Right kidney (tissue), 1 donor: Measurements from ENCODE around the gene SMYD3.
"Not testable (repeated sequence)": the region's sequence is repeated elsewhere in the genome, so short reads cannot be mapped to it uniquely, and the experiment has no call there.

Experiments
- DNase-seq: peaks from one replicate; pipeline ENCODE4 v3.0.0-alpha.2; 2016

SMYD3 gene

GRCh38 chr1:245986404-245987218 is 520.5 kb downstream of the SMYD3 start:
- no peak for DNase-seq

GRCh38 chr1:245984390-245985155 is 522.5 kb downstream of the SMYD3 start:
- DNase-seq: no peak

- no peak for DNase-seq
These were observed 523.6 kb downstream of the SMYD3 start for GRCh38 chr1:245983294-245983967.

- DNase-seq: no peak
These were observed 527.5 kb downstream of the SMYD3 start for GRCh38 chr1:245979589-245979988.

GRCh38 chr1:245978915-245979314 is 528.2 kb downstream of the SMYD3 start:
- DNase-seq: no peak

- no peak for DNase-seq
These were observed 534.6 kb downstream of the SMYD3 start for GRCh38 chr1:245972476-245972875.

GRCh38 chr1:245971711-245972085 is 535.4 kb downstream of the SMYD3 start:
- no peak for DNase-seq

- DNase-seq: not testable (repeated sequence)
These were observed 535.9 kb downstream of the SMYD3 start for GRCh38 chr1:245971076-245971710.

- peak; percentile 19 for DNase-seq
These were observed 537.8 kb downstream of the SMYD3 start for GRCh38 chr1:245969283-245969682.

GRCh38 chr1:245968775-245969174 is 538.3 kb downstream of the SMYD3 start:
- no peak for DNase-seq

GRCh38 chr1:245965398-245965797 is 541.7 kb downstream of the SMYD3 start:
- no peak for DNase-seq

GRCh38 chr1:245963649-245964048 is 543.4 kb downstream of the SMYD3 start:
- DNase-seq: no peak

GRCh38 chr1:245962453-245962852 is 544.6 kb downstream of the SMYD3 start:
- no peak for DNase-seq

- no peak for DNase-seq
These were observed 545.9 kb downstream of the SMYD3 start for GRCh38 chr1:245961137-245961540.

- DNase-seq: no peak
These were observed 546.9 kb downstream of the SMYD3 start for GRCh38 chr1:245960171-245960570.

GRCh38 chr1:245958016-245958415 is 549.1 kb downstream of the SMYD3 start:
- DNase-seq: no peak

GRCh38 chr1:245957427-245957826 is 549.7 kb downstream of the SMYD3 start:
- no peak for DNase-seq

GRCh38 chr1:245956225-245956624 is 550.9 kb downstream of the SMYD3 start:
- no peak for DNase-seq

- DNase-seq: no peak
These were observed 553.0 kb downstream of the SMYD3 start for GRCh38 chr1:245953876-245954660.

- no peak for DNase-seq
These were observed 554.6 kb downstream of the SMYD3 start for GRCh38 chr1:245952383-245953026.

GRCh38 chr1:245948786-245949185 is 558.3 kb downstream of the SMYD3 start:
- DNase-seq: no peak
